Dedifferentiated amniotic fluid mesenchymal stem cell (primary cell): ENCODE data around the gene ACTA1.
"Not testable (repeated sequence)": the region's sequence is repeated elsewhere in the genome, so short reads cannot be mapped to it uniquely, and the experiment has no call there.

Experiments used
- DNase-seq: peaks from one replicate; pipeline ENCODE4 v3.0.0-alpha.2; 2016; ENCODE audit errors: extremely low spot score

The ACTA1 gene

GRCh38 chr1:229434005-229434640, at the start of gene ACTA1:
ACTA1 (minus strand) TSS chr1:229434094; CDS start chr1:229433115, 979 bp downstream.
- no peak for DNase-seq

DNA sequence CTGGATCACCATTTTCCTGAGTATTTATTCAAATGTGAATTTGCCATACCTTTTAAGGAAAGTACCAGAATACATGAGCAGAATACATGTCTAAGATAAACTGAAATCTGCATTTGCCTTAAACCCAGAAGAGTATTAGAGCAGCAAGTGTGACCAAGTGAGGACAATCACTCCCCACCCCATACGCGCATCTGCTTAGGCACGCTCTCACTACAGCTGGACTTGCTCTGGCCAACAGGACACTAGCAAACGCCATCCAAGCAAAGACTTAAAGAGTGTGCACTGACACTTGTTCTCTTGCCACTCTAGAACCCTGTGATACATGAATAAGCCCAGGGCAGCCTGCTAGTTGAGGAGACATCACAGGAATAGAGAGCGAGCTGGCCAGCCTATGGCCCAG, 48.6 kb upstream of the ACTA1 start:
- no peak for DNase-seq

GRCh38 chr1:229480495-229480894, 46.6 kb upstream of the ACTA1 start:
- DNase-seq, result no peak

GRCh38 chr1:229479660-229480399, 45.9 kb upstream of the ACTA1 start:
- DNase-seq, result no peak

- no peak for DNase-seq
Measured at GRCh38 chr1:229478852-229479251, 45.0 kb upstream of the ACTA1 start.

DNA sequence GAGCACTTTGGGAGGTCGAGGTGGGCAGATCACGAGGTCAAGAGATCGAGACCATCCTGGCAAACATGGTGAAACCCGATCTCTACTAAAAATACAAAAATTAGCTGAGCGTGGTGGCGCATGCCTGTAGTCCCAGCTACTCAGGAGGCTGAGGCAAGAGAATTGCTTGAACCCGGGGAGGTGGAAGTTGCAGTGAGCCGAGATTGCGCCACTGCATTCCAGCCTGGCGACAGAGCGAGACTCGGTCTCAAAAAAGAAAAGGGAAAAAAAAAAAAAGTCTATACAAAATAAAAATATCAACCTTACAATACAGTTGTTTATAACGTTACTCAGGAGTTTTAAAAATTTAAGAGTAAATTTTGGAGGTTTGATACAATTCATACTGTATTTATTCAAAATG, 42.0 kb upstream of the ACTA1 start:
- not testable (repeated sequence) for DNase-seq

GRCh38 chr1:229474509-229474908, 40.6 kb upstream of the ACTA1 start:
- no peak for DNase-seq

DNA sequence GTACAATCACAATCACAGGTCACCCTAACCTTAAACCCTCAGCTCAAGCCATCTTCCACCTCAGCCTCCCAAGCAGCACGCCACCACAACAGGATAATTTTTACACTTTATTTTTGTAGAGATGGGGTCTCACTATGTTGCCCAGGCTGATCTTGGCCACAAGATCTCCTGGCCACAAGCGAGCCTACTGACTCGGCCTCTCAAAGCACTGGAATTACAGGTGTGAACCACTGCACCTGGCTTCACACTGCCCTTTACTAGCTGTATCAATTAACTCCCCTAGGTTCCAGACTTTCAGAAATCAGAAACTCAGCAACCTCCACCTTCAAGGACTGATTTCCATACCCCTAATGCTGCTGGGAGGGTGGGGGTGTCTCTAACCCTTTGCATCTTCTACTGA, 37.3 kb upstream of the ACTA1 start:
- DNase-seq, result no peak

DNA sequence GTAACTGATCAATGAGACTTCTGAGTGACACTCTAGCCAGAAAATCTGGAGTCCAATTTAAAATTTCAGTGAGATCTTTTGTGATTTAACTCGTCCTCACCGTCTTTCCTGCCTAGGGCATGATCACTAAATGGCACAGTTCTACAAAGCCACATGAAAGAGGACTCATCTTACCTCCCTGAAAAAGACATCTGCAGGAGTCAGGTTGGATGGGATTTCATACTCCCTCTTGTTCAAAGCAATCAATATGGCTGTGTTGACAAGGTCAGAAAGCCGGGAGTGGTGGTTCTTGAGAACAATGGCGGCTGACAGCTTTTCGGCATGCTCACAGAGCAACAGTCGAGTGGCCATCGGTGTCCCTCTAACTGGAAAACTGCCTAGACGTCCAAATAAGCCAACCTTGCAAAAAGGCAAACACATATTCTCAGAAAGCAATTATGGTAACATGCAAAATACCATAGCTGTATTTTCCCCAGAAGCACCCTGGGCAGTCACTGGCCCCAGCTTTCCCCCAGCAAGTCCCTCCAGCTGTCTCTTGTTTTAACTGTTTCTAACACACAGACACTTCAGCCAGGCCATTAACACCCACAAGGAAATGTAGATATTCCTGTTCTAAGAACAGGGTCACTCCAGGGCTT, 36.6 kb upstream of the ACTA1 start:
- DNase-seq, result no peak

GRCh38 chr1:229466887-229467286, 33.0 kb upstream of the ACTA1 start:
- DNase-seq, result no peak

DNA sequence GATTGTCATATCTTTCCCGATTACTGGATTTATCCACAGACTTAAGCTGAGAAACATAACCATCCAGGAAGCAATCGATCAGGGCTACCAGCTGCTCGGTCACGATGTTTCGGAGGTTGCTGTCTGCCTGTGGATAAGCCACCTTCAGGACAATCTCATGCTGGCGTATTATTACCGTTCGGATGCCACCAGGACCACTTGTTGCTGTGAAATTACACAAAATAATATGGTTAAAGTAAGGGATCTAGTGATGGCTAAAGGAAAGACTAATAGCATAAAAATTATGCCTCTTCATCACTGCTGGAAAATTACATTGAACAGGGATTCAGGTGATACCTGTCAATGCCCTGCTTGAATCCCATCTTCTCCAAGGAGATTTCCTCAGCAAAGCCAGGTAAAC, 30.8 kb upstream of the ACTA1 start:
- DNase-seq, result no peak

DNA sequence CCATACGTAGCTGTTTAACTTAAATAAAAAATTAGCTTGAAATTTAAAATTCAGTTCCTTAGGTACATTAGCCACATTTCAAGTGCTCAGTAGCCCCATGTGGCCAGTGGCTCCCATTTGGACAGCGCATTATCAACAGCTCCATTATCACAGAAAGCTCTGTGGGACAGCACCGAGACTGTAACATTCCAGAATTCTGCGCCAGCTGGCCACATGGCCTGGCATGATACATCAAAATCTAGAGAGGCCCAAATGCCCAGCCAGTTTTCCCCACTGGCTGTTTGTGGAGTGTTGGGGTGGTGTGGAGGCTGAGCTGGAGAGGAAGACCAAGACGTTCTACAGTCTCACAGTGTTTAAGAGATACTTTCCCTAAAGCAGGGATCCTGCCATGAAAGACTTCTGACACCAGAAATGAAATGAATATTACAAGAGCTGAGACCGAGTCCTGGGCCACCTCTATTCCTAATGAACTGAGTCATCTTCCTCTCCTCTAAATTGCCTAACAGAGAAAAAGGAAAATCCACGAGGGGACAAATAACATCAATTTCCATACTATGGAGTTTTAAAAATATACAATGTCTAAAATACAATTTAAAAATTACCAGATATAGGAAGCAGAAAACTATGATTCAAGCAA, 27.3 kb upstream of the ACTA1 start:
- no peak for DNase-seq

- no peak for DNase-seq
Measured at GRCh38 chr1:229459815-229460214, 25.9 kb upstream of the ACTA1 start.

- no peak for DNase-seq
Measured at GRCh38 chr1:229457436-229457835, 23.5 kb upstream of the ACTA1 start.

DNA sequence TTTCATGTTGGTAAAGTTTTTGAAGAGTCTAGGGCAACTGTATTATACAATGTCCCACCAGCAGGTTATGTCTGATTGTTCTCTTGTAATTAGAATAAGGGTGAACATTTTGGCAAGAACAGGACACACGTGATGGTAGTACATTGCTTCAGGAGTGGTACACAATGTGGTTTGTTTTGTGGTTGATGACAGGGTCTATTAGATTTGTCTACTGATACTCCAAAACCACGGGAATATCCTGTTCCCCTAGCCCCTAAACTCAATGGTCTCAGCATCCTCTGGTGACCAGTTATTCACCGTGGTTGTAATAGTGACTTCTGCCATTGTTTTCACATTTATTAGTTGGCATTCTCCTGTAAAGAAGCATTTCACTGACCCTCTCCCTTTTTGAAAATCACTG, 22.1 kb upstream of the ACTA1 start:
- no peak for DNase-seq

GRCh38 chr1:229454056-229454455, 20.2 kb upstream of the ACTA1 start:
- DNase-seq, result no peak

GRCh38 chr1:229452956-229453801, 19.3 kb upstream of the ACTA1 start:
- no peak for DNase-seq

DNA sequence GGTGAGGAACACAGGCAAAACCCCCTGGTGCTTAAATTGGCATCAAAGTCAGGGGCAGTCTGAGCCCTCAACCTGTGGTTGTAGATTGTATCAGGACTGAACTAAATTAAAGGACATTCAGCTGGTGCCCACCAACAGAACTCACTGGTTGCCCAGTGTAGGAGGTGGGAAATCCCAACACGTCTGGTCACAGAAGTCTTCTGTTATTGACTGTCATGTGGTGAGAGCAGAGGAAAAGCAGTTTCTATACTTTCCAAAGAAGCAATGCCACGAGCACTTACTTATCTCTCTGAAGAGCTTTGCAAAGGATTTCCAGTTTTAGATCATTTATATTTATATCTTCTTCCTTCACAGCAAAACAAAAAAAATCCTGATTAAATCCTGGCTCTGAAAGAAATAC, 15.0 kb upstream of the ACTA1 start:
- DNase-seq, result no peak

DNA sequence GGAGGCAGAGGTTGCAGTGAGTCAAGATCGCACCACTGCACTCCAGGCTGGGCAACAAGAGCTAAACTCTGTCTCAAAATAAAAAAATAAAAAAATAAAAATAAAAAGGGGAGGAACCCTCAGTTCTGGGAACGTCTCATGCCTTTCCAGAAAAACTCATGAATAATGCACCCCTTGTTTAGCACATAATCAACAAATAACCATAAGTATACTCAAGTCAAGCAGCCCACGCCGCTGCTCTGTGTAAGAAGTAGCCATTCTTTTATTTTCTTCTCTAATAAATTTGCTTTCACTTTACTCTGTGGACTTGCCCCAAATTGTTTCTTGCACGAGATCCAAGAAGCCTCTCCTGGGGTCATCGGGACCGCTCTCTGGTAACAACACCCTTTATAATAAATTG, 14.5 kb upstream of the ACTA1 start:
- no peak for DNase-seq

DNA sequence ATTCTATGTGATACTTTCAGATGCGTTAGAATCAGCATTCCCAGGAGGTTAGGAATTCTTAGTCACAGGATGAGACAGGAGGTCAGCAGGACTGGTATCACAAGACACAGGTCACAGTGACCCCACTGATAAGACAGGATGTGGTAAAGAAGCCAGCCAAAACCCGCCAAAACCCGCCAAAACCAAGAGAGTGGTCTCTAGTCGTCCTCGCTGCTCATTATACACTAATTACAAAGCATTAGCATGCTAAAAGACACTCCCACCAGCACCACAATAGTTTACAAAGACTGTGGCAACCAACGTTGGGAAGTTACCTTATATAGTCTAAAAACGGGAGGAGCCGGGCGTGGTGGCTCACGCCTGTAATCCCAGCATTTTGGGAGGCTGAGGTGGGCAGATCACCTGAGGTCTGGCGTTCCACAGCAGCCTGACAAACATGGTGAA, 13.9 kb upstream of the ACTA1 start:
- no peak for DNase-seq

- DNase-seq, result no peak
Measured at GRCh38 chr1:229445828-229446227, 11.9 kb upstream of the ACTA1 start.
